ENCODE results near the gene CCDC39. TPM values are rescaled to one million over a fixed set of nuclear protein-coding genes. Genes with fewer than 3 reads are reported as not detected.
"Not testable (repeated sequence)": the region's sequence is repeated elsewhere in the genome, so short reads cannot be mapped to it uniquely, and the experiment has no call there.

Gene CCDC39
- total RNA-seq, 4 donors from 2014 or later, result not detected

GRCh38 chr3:180601688-180602666, 77.3 kb downstream of the CCDC39 start, which contains the start of gene TTC14:
TSS of gene TTC14 (plus strand) at chr3:180602163. CDS start at chr3:180602262, 99 bp downstream.
- TF ChIP-seq CTCF (IDR thresholded peaks at IDR 0.05) (peak in 1 of 4 experiments; percentile 8), EP300 (IDR thresholded peaks at IDR 0.05) (no peak), POLR2A (IDR thresholded peaks at IDR 0.05) (peak in 1 of 2 donors; percentile 37), POLR2AphosphoS5 (IDR thresholded peaks at IDR 0.05) (peak; percentile 83)
- no peaks in the 10 kb centered on the region for H3K9me3 ChIP-seq
- ATAC-seq, result peak; percentile 99
- H3K36me3 ChIP-seq, result peaks cover 5 to 39% of the 10 kb centered on the region in 2 donors
- peak within 1 kb of the TSS; percentile 58 to 86 for H3K4me3 ChIP-seq
- H3K27ac ChIP-seq, result peak within 1 kb of the TSS; percentile 12 to 84 (median 82)
- H3K27me3 ChIP-seq, result no peaks in the 10 kb centered on the region
- peaks cover 5 to 17% (median 7%) of the 10 kb centered on the region in 3 donors for H3K4me1 ChIP-seq
- WGBS, 2 donors (ENCODE audit: low coverage in 1 of 2), result 8 to 27% methylated on average over 9 to 11 of the region's 70 CpGs

GRCh38 chr3:180600473-180600872, 78.8 kb downstream of the CCDC39 start:
- no peak for TF ChIP-seq POLR2A (IDR thresholded peaks at IDR 0.05)
- TF ChIP-seq CTCF (IDR thresholded peaks at IDR 0.05), result no peak
- TF ChIP-seq POLR2AphosphoS5 (IDR thresholded peaks at IDR 0.05), result no peak
- no peak for TF ChIP-seq EP300 (IDR thresholded peaks at IDR 0.05)
- WGBS, 2 donors (ENCODE audit: low coverage in 1 of 2), result 99 to 100% methylated on average over 3 to 13 of the region's 15 CpGs
- H3K27me3 ChIP-seq, result peaks cover 6% of the 10 kb centered on the region
- no peaks in the 10 kb centered on the region for H3K9me3 ChIP-seq
- H3K27ac ChIP-seq, result no peak overlapping the region
- peaks cover 0 to 24% of the 10 kb centered on the region in 2 donors for H3K36me3 ChIP-seq
- H3K4me3 ChIP-seq, result no peak overlapping the region
- H3K4me1 ChIP-seq, result peaks cover 5 to 17% (median 7%) of the 10 kb centered on the region in 3 donors
- no peak for ATAC-seq

GRCh38 chr3:180595559-180595935, 83.7 kb downstream of the CCDC39 start:
- Histone ChIP-seq H3K36me3 (no peaks in the 10 kb centered on the region), H3K4me3 (no peak overlapping the region), H3K27me3 (peaks cover 8% of the 10 kb centered on the region), H3K9me3 (no peaks in the 10 kb centered on the region), H3K4me1 (no peaks in the 10 kb centered on the region), H3K27ac (no peak overlapping the region)
- ATAC-seq, result no peak
- WGBS, 2 donors (ENCODE audit: low coverage in 1 of 2), result 10 to 33% methylated on average over 1 of the region's 1 CpG
- TF ChIP-seq POLR2AphosphoS5 (IDR thresholded peaks at IDR 0.05) (no peak), CTCF (IDR thresholded peaks at IDR 0.05) (no peak), POLR2A (IDR thresholded peaks at IDR 0.05) (no peak), EP300 (IDR thresholded peaks at IDR 0.05) (no peak)

GRCh38 chr3:180594631-180595558, 84.4 kb downstream of the CCDC39 start:
- ATAC-seq, result no peak
- H3K9me3 ChIP-seq, result no peaks in the 10 kb centered on the region
- TF ChIP-seq CTCF (IDR thresholded peaks at IDR 0.05) (peak in 2 of 4 experiments; percentile 26 to 50), EP300 (IDR thresholded peaks at IDR 0.05) (no peak)

GRCh38 chr3:180593631-180594030, 85.7 kb downstream of the CCDC39 start:
- not testable (repeated sequence) for H3K4me3 ChIP-seq, H3K27ac ChIP-seq, H3K9me3 ChIP-seq, H3K36me3 ChIP-seq, ATAC-seq, H3K4me1 ChIP-seq, H3K27me3 ChIP-seq
- WGBS, 2 donors (ENCODE audit: low coverage in 1 of 2), result 88 to 92% methylated on average over 3 to 7 of the region's 7 CpGs

More at GRCh38 chr3:180594631-180595558, 84.4 kb downstream of the CCDC39 start:
- no peaks in the 10 kb centered on the region for H3K36me3 ChIP-seq
- H3K4me1 ChIP-seq, result no peaks in the 10 kb centered on the region
- H3K27me3 ChIP-seq, result peaks cover 8% of the 10 kb centered on the region
- no peak overlapping the region for H3K4me3 ChIP-seq
- 39 to 47% methylated on average over 2 of the region's 2 CpGs for WGBS, 2 donors (ENCODE audit: low coverage in 1 of 2)
- no peak overlapping the region for H3K27ac ChIP-seq
